HL-60 (cell line): ENCODE results near the gene PLAAT1.

Experiments
- GABPA ChIP-seq: IDR thresholded peaks from 2 replicates; pipeline ENCODE4 v1.6.1; 2012; ENCODE audit warnings: low read depth
- POLR2AphosphoS5 ChIP-seq: IDR thresholded peaks from 2 replicates; pipeline ENCODE4 v1.6.1; 2012; ENCODE audit warnings: low read depth
- REST ChIP-seq: IDR thresholded peaks from 2 replicates; pipeline ENCODE4 v1.6.1; 2012; ENCODE audit warnings: low read depth; ENCODE audit not compliant: insufficient replicate concordance
- TF ChIP-seq, protein P1 (sequence below): IDR thresholded peaks from one replicate; pipeline ENCODE4 v1.5.1; 2011; ENCODE audit warnings: low read length, control low read depth, inconsistent platforms; ENCODE audit not compliant: insufficient read depth

- TF ChIP-seq, protein P1, sequence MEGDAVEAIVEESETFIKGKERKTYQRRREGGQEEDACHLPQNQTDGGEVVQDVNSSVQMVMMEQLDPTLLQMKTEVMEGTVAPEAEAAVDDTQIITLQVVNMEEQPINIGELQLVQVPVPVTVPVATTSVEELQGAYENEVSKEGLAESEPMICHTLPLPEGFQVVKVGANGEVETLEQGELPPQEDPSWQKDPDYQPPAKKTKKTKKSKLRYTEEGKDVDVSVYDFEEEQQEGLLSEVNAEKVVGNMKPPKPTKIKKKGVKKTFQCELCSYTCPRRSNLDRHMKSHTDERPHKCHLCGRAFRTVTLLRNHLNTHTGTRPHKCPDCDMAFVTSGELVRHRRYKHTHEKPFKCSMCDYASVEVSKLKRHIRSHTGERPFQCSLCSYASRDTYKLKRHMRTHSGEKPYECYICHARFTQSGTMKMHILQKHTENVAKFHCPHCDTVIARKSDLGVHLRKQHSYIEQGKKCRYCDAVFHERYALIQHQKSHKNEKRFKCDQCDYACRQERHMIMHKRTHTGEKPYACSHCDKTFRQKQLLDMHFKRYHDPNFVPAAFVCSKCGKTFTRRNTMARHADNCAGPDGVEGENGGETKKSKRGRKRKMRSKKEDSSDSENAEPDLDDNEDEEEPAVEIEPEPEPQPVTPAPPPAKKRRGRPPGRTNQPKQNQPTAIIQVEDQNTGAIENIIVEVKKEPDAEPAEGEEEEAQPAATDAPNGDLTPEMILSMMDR = no peak
- TF ChIP-seq POLR2AphosphoS5 = no peak
- TF ChIP-seq REST = no peak
- TF ChIP-seq GABPA = no peak
These were observed 10.4 kb upstream of the PLAAT1 start for GRCh38 chr3:193230610-193231009.
